Testis (tissue), 3 donors: Measurements from ENCODE around the gene ORC6. TPM values are rescaled to one million over a fixed set of nuclear protein-coding genes. Genes with fewer than 3 reads are reported as not detected.

ENCODE experiments used
- DNase-seq: peaks from one replicate; pipeline ENCODE4 v3.0.0-alpha.2; 2019
- H3K27ac ChIP-seq, 2 donors: fragments of 200-600 bp; sonication (generic); one replicate each; pipeline ENCODE4 v1.5.1; 2019
- H3K27me3 ChIP-seq: fragments of 200-600 bp; sonication (generic); one replicate; pipeline ENCODE4 v1.5.1; 2019
- H3K36me3 ChIP-seq: fragments of 200-600 bp; sonication (generic); one replicate; pipeline ENCODE4 v1.5.1; 2017; ENCODE audit warnings: low read depth; ENCODE audit errors: missing control alignments
- H3K4me1 ChIP-seq: fragments of 200-600 bp; sonication (generic); one replicate; pipeline ENCODE4 v1.5.1; 2019
- H3K4me3 ChIP-seq, 2 donors: fragments of 200-600 bp; sonication (generic); one replicate each; pipeline ENCODE4 v1.5.1; 2017 to 2019
- H3K9me3 ChIP-seq: fragments of 200-600 bp; sonication (generic); one replicate; pipeline ENCODE4 v1.5.1; 2017
- CTCF ChIP-seq, 3 experiments: fragments of 450-650 bp in 2 of 3; fragments of 200-600 bp in 1 of 3; sonication (generic) in 1 of 3; IDR thresholded peaks; one replicate each; pipeline ENCODE4 v1.5.1; 2016 to 2019; ENCODE audit warnings: antibody characterized with exemption in 3 of 3, mild to moderate bottlenecking in 2 of 3, moderate library complexity in 1 of 3
- POLR2A ChIP-seq: fragments of 450-650 bp; IDR thresholded peaks from one replicate; pipeline ENCODE4 v1.6.1; 2017; ENCODE audit warnings: antibody characterized with exemption, mild to moderate bottlenecking, moderate library complexity
- WGBS, 2 donors: methylation state at CpG; one replicate each; pipeline ENCODE4 v1.1.5; 2018; 5-methylcytosine and 5-hydroxymethylcytosine counted together
- intact Hi-C: fragments of 100-400 bp; cut with DNase I; formaldehyde crosslinking; loops from one replicate; pipeline ENCODE4 v1.15.1; 2023; ENCODE audit warnings: low total_unique reads
- polyA plus RNA-seq: library from polyadenylated mRNA; stranded (reverse); fragments of 350-450 nt; fragmentation: Illumina TruSeq; extraction: RNeasy Lipid Tissue Mini Kit (QIAGEN cat#74804); gene quantifications from one replicate; pipeline ENCODE4 v1.2.3, GENCODE V29; 2014; ENCODE audit warnings: low read depth, low replicate concordance; ENCODE audit not compliant: insufficient read depth
- total RNA-seq, 2 donors: library from RNA; depleted of rRNA; stranded (reverse); fragments of >200 nt; gene quantifications; one replicate each; pipeline ENCODE4 v1.2.3, GENCODE V29; 2016

ORC6 gene
- total and polyA plus RNA-seq, 3 donors from 2014 or later, result 28.2 to 44.4 (median 30.7) TPM

GRCh38 chr16:46690281-46691178, 1.1 kb downstream of the ORC6 start:
- intact Hi-C loops, result no loop called here

DNA sequence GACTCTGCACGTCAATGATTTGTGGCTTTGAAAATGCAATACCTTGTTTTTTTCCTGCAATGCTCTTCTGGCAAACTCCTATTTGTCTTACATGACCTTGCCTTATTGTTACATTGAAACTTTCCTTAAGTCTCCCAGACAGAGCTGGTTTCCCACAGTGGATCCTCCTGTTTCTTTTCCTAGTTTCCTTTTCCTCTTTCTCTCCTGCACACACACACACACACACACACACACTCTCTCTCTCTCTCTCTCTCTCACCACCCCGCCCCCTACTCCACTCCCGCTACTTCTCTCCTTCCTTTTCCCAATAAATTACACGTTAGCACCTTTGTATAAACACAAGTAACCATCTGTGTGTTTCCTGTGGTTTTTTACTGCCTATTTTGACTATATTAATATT, 2.3 kb downstream of the ORC6 start:
- Histone ChIP-seq H3K4me1 (peaks cover 33% of the 10 kb centered on the region), H3K36me3 (no peaks in the 10 kb centered on the region), H3K27ac (peak overlapping the region in 1 of 2 donors; percentile 11), H3K4me3 (no peak overlapping the region), H3K27me3 (no peaks in the 10 kb centered on the region), H3K9me3 (no peaks in the 10 kb centered on the region)
- no peak for DNase-seq
- WGBS, 2 donors, result 52 to 57% methylated on average over 4 of the region's 4 CpGs
- intact Hi-C loops, result no loop called here
- TF ChIP-seq POLR2A (no peak), CTCF (IDR thresholded peaks at IDR 0.05) (no peak)

More at GRCh38 chr16:46690281-46691178, 1.1 kb downstream of the ORC6 start:
- 3 to 8% methylated on average over 21 of the region's 21 CpGs for WGBS, 2 donors
- peak overlapping the region; percentile 97 to 99 for H3K27ac ChIP-seq
- no peaks in the 10 kb centered on the region for H3K9me3 ChIP-seq
- TF ChIP-seq CTCF (IDR thresholded peaks at IDR 0.05) (no peak), POLR2A (no peak)
- peaks cover 36% of the 10 kb centered on the region for H3K4me1 ChIP-seq
- H3K4me3 ChIP-seq, result peak overlapping the region; percentile 80 to 97
- no peaks in the 10 kb centered on the region for H3K27me3 ChIP-seq
- DNase-seq, result peak; percentile 62
- no peaks in the 10 kb centered on the region for H3K36me3 ChIP-seq

DNA sequence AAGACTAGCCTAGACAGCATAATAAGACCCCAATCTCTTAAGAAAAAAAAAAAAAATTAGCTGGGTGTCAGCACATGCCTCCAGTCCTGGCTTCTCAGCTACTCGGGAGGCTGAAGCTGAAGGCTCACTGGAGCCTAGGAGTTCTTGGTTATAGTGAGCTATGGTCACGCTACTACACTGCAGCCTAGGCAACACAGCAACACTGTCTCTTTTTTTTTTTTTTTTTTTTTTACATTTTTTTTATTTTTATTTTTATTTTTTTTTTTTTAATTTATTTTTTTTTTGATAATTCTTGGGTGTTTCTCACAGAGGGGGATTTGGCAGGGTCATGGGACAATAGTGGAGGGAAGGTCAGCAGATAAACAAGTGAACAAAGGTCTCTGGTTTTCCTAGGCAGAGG, 4.1 kb downstream of the ORC6 start:
- peak overlapping the region in 1 of 2 donors; percentile 7 for H3K27ac ChIP-seq
- H3K4me3 ChIP-seq, result no peak overlapping the region
- TF ChIP-seq CTCF (IDR thresholded peaks at IDR 0.05) (no peak), POLR2A (no peak)
- WGBS, 2 donors, result 89 to 90% methylated on average over 2 of the region's 2 CpGs
- no peak for DNase-seq
- peaks cover 20% of the 10 kb centered on the region for H3K4me1 ChIP-seq
- no peaks in the 10 kb centered on the region for H3K36me3 ChIP-seq
- no peaks in the 10 kb centered on the region for H3K9me3 ChIP-seq
- intact Hi-C loops, result no loop called here
- H3K27me3 ChIP-seq, result no peaks in the 10 kb centered on the region

- H3K27me3 ChIP-seq, result no peaks in the 10 kb centered on the region
- peaks cover 12% of the 10 kb centered on the region for H3K4me1 ChIP-seq
- intact Hi-C loops, result no loop called here
- no peak for DNase-seq
- H3K4me3 ChIP-seq, result no peak overlapping the region
- no peaks in the 10 kb centered on the region for H3K36me3 ChIP-seq
- no peak overlapping the region for H3K27ac ChIP-seq
- 87 to 90% methylated on average over 5 of the region's 5 CpGs for WGBS, 2 donors
- TF ChIP-seq POLR2A (no peak), CTCF (IDR thresholded peaks at IDR 0.05) (no peak)
- H3K9me3 ChIP-seq, result no peaks in the 10 kb centered on the region
Observed at GRCh38 chr16:46695937-46696336, 6.5 kb downstream of the ORC6 start.
